Kidney tubule cell (primary cell): ENCODE measurements around the gene C11orf16.
"Not testable (repeated sequence)": the region's sequence is repeated elsewhere in the genome, so short reads cannot be mapped to it uniquely, and the experiment has no call there.

Experiments
- DNase-seq: peaks from one replicate; pipeline ENCODE4 v3.0.0-alpha.2; 2018; ENCODE audit warnings: low spot score

The C11orf16 gene

GRCh38 chr11:8935789-8936188, 3.0 kb upstream of the C11orf16 start:
- not testable (repeated sequence) for DNase-seq

GRCh38 chr11:8934742-8935488, 2.2 kb upstream of the C11orf16 start:
- DNase-seq: no peak

GRCh38 chr11:8933931-8934330, 1.2 kb upstream of the C11orf16 start:
- no peak for DNase-seq

- no peak for DNase-seq
Observed at GRCh38 chr11:8930456-8931175, 2.1 kb downstream of the C11orf16 start.

GRCh38 chr11:8928981-8929615, 3.6 kb downstream of the C11orf16 start:
- no peak for DNase-seq

GRCh38 chr11:8928205-8928604, 4.5 kb downstream of the C11orf16 start:
- no peak for DNase-seq

- no peak for DNase-seq
Observed at GRCh38 chr11:8927233-8927632, 5.5 kb downstream of the C11orf16 start.

GRCh38 chr11:8926236-8926635, 6.5 kb downstream of the C11orf16 start:
- DNase-seq: no peak

- no peak for DNase-seq
Observed at GRCh38 chr11:8925711-8926110, 7.0 kb downstream of the C11orf16 start.

- no peak for DNase-seq
Observed at GRCh38 chr11:8922691-8923090, 10.1 kb downstream of the C11orf16 start.

GRCh38 chr11:8917157-8917825, 15.5 kb downstream of the C11orf16 start:
- peak; percentile 77 for DNase-seq

GRCh38 chr11:8914661-8915018, 18.1 kb downstream of the C11orf16 start:
- DNase-seq: no peak

- peak; percentile 38 for DNase-seq
Observed at GRCh38 chr11:8913961-8914660, 18.6 kb downstream of the C11orf16 start.

- peak; percentile 95 for DNase-seq
Observed at GRCh38 chr11:8911029-8911823, 21.5 kb downstream of the C11orf16 start, which contains the start of gene AKIP1. Gene AKIP1 (plus strand): TSS chr11:8911189. CDS start chr11:8911450, 261 bp downstream.

- no peak for DNase-seq
Observed at GRCh38 chr11:8910649-8911026, 22.1 kb downstream of the C11orf16 start.

- DNase-seq: no peak
Observed at GRCh38 chr11:8908099-8908498, 24.6 kb downstream of the C11orf16 start.

GRCh38 chr11:8907116-8907515, 25.6 kb downstream of the C11orf16 start:
- DNase-seq: no peak

- DNase-seq: peak; percentile 14
Observed at GRCh38 chr11:8905528-8906165, 27.1 kb downstream of the C11orf16 start.

- no peak for DNase-seq
Observed at GRCh38 chr11:8899119-8899753, 33.5 kb downstream of the C11orf16 start.

- DNase-seq: not testable (repeated sequence)
Observed at GRCh38 chr11:8891185-8891584, 41.6 kb downstream of the C11orf16 start.
